ENCODE measurements around the gene VWA3B. TPM values are rescaled to one million over a fixed set of nuclear protein-coding genes. Genes with fewer than 3 reads are reported as not detected.

Gene VWA3B
- polyA plus RNA-seq, 1 experiment, result not detected

DNA sequence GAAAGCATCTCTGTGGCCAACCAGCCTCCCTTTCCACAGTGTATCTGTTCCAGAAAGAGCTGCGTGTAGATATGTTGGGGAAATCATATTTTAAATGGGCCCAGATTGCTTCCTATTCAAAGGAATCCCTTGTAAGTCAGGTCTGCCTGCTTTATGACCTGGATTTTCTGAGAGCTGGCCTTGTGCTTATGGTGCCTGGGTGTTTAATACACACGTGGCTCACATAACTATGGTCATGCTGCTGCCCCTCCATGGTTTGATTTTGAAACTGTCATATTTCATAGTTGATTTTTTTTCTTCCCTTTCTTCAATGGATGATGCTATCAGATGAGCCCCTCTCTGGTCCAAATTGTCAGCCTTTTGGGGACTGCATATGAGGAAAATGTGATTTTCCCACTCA lies 147.8 kb downstream of the VWA3B start:
- ChIA-PET POLR2A (no interaction called here), CTCF (no interaction called here)
- Histone ChIP-seq H3K27me3 (ENCODE audit: control insufficient read depth, insufficient read depth, low read length) (no peaks in the 10 kb centered on the region), H3K27ac (ENCODE audit: low read depth, low read length) (no peak overlapping the region), H3K9me3 (ENCODE audit: control insufficient read depth, insufficient read depth, low read length) (no peaks in the 10 kb centered on the region), H3K4me3 (ENCODE audit: low read depth, low read length) (no peak overlapping the region)
- TF ChIP-seq, protein P1, sequence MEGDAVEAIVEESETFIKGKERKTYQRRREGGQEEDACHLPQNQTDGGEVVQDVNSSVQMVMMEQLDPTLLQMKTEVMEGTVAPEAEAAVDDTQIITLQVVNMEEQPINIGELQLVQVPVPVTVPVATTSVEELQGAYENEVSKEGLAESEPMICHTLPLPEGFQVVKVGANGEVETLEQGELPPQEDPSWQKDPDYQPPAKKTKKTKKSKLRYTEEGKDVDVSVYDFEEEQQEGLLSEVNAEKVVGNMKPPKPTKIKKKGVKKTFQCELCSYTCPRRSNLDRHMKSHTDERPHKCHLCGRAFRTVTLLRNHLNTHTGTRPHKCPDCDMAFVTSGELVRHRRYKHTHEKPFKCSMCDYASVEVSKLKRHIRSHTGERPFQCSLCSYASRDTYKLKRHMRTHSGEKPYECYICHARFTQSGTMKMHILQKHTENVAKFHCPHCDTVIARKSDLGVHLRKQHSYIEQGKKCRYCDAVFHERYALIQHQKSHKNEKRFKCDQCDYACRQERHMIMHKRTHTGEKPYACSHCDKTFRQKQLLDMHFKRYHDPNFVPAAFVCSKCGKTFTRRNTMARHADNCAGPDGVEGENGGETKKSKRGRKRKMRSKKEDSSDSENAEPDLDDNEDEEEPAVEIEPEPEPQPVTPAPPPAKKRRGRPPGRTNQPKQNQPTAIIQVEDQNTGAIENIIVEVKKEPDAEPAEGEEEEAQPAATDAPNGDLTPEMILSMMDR (IDR thresholded peaks at IDR 0.05; ENCODE audit: low read depth, low read length), result no peak
- DNase-seq (ENCODE audit: low read depth, low spot score), result no peak

DNA sequence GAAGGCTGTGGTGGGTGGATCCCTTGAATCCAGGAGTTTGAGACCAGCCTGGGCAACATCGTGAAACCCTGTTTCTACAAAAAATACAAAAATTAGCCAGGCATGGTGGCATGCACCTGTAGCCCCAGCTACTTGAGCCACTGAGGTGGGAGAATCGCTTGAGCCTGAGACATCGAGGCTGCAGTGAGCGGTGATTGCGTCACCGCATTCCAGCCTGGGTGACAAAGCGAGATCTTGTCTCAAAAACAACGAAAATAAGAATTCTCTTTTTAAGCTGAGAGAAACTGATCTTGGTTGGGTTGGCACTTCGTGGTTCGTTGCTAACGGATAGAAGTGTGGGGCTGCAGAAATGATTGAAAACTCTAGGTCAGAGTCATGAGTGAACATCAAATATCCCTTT lies 150.0 kb downstream of the VWA3B start:
- Histone ChIP-seq H3K4me3 (ENCODE audit: low read depth, low read length) (no peak overlapping the region), H3K9me3 (ENCODE audit: control insufficient read depth, insufficient read depth, low read length) (no peaks in the 10 kb centered on the region), H3K27me3 (ENCODE audit: control insufficient read depth, insufficient read depth, low read length) (no peaks in the 10 kb centered on the region), H3K27ac (ENCODE audit: low read depth, low read length) (no peak overlapping the region)
- no peak for DNase-seq (ENCODE audit: low read depth, low spot score)
- CTCF ChIA-PET, result no interaction called here
- POLR2A ChIA-PET, result no interaction called here
- TF ChIP-seq, protein P1 (IDR thresholded peaks at IDR 0.05; ENCODE audit: low read depth, low read length), result no peak

GRCh38 chr2:98240786-98241398 lies 153.9 kb downstream of the VWA3B start:
- TF ChIP-seq, protein P1 (IDR thresholded peaks at IDR 0.05; ENCODE audit: low read depth, low read length), result no peak
- ChIA-PET CTCF (no interaction called here), POLR2A (no interaction called here)
- Histone ChIP-seq H3K9me3 (ENCODE audit: control insufficient read depth, insufficient read depth, low read length) (no peaks in the 10 kb centered on the region), H3K4me3 (ENCODE audit: low read depth, low read length) (no peak overlapping the region), H3K27ac (ENCODE audit: low read depth, low read length) (no peak overlapping the region), H3K27me3 (ENCODE audit: control insufficient read depth, insufficient read depth, low read length) (no peaks in the 10 kb centered on the region)
- no peak for DNase-seq (ENCODE audit: low read depth, low spot score)

GRCh38 chr2:98241592-98241991 lies 154.6 kb downstream of the VWA3B start:
- CTCF ChIA-PET, result no interaction called here
- DNase-seq (ENCODE audit: low read depth, low spot score), result no peak
- H3K27ac ChIP-seq (ENCODE audit: low read depth, low read length), result no peak overlapping the region
- POLR2A ChIA-PET, result no interaction called here
- H3K27me3 ChIP-seq (ENCODE audit: control insufficient read depth, insufficient read depth, low read length), result no peaks in the 10 kb centered on the region
- H3K9me3 ChIP-seq (ENCODE audit: control insufficient read depth, insufficient read depth, low read length), result no peaks in the 10 kb centered on the region; the same call in 1 of the 2 replicates
- TF ChIP-seq, protein P1 (IDR thresholded peaks at IDR 0.05; ENCODE audit: low read depth, low read length), result no peak
- no peak overlapping the region for H3K4me3 ChIP-seq (ENCODE audit: low read depth, low read length)

DNA sequence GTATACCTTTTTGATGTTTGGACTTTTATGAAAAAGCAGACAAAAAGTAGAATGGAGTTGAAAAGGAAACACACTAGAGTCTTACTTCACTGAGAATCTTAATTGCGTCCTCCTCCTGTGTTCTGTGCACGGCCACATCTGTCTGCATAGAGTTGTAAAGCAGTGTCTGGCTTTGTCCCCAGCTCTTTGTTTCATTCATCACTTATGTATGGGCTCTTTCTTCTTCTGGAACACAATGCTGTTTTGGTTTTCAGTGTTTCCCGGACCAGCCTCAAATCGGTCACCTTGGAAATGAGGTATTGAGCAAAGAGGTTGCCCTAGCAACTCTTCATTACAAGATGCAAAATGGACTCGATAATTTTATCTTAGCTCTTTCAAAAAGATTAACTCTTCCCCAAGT lies 155.0 kb downstream of the VWA3B start:
- POLR2A ChIA-PET, result no interaction called here
- Histone ChIP-seq H3K4me3 (ENCODE audit: low read depth, low read length) (no peak overlapping the region), H3K9me3 (ENCODE audit: control insufficient read depth, insufficient read depth, low read length) (no peaks in the 10 kb centered on the region; the same call in 1 of the 2 replicates), H3K27ac (ENCODE audit: low read depth, low read length) (no peak overlapping the region), H3K27me3 (ENCODE audit: control insufficient read depth, insufficient read depth, low read length) (no peaks in the 10 kb centered on the region)
- DNase-seq (ENCODE audit: low read depth, low spot score), result no peak
- TF ChIP-seq, protein P1 (IDR thresholded peaks at IDR 0.05; ENCODE audit: low read depth, low read length), result no peak
- CTCF ChIA-PET, result no interaction called here

Measured in AG04450 (cell line).